Gastrocnemius medialis (tissue), 4 donors: Measurements from ENCODE around the gene PDE8A. TPM values are rescaled to one million over a fixed set of nuclear protein-coding genes. Genes with fewer than 3 reads are reported as not detected.
"Not testable (repeated sequence)": the region's sequence is repeated elsewhere in the genome, so short reads cannot be mapped to it uniquely, and the experiment has no call there.

Source experiments
- ATAC-seq, 2 donors: fragments of 150-250 bp; one replicate each; pipeline ENCODE4 v1.9.1; 2016
- DNase-seq, 2 donors: peaks; one replicate each; pipeline ENCODE4 v3.0.0-alpha.2; 2019
- H3K27ac ChIP-seq, 4 donors: fragments of 200-600 bp; sonication (generic); 1 replicate in 1 of 4; 2 replicates in 3 of 4; pipeline ENCODE4 v1.5.1; 2016 to 2018; ENCODE audit warnings: mild to moderate bottlenecking in 2 of 4, moderate library complexity in 1 of 4
- H3K27me3 ChIP-seq, 3 donors: fragments of 200-600 bp; sonication (generic) in 2 of 3; 1 replicate in 1 of 3; 2 replicates in 2 of 3; pipeline versions ENCODE4 v1.5.1 to v1.6.0; 2016 to 2019; ENCODE audit warnings: mild to moderate bottlenecking in 1 of 3, moderate library complexity in 1 of 3
- H3K36me3 ChIP-seq, 2 donors: fragments of 200-600 bp; sonication (generic) in 1 of 2; one replicate each; pipeline ENCODE4 v1.5.1; 2017 to 2018
- H3K4me1 ChIP-seq, 2 donors: fragments of 200-600 bp; sonication (generic) in 1 of 2; one replicate each; pipeline ENCODE4 v1.5.1; 2016 to 2017; ENCODE audit warnings: mild to moderate bottlenecking in 2 of 2
- H3K4me3 ChIP-seq, 4 donors: fragments of 200-600 bp; sonication (generic) in 3 of 4; 1 replicate in 1 of 4; 2 replicates in 3 of 4; pipeline ENCODE4 v1.5.1; 2016 to 2019; ENCODE audit warnings: mild to moderate bottlenecking in 2 of 4
- H3K9me3 ChIP-seq, 3 donors: fragments of 200-600 bp; sonication (generic) in 2 of 3; 1 replicate in 1 of 3; 2 replicates in 2 of 3; pipeline ENCODE4 v1.5.1; 2016 to 2019
- POLR2A ChIP-seq, 2 donors: fragments of 450-650 bp; IDR thresholded peaks; one replicate each; pipeline ENCODE4 v1.6.1; 2017; ENCODE audit warnings: antibody characterized with exemption in 2 of 2, mild to moderate bottlenecking in 2 of 2, moderate library complexity in 2 of 2
- in situ Hi-C, 4 donors: fragments of 200-750 bp; cut with MboI; loops; one replicate each; pipeline versions ENCODE4 v1.15.0 to v1.8.0; 2017; ENCODE audit warnings: low sequenced_read_pairs in 4 of 4
- intact Hi-C: fragments of 100-400 bp; cut with DNase I; formaldehyde crosslinking; loops from one replicate; pipeline ENCODE4 v1.15.1; 2023; ENCODE audit warnings: low total_unique reads
- total RNA-seq, 4 donors: library from RNA; depleted of rRNA; stranded (reverse); fragments of >200 nt; gene quantifications; one replicate each; pipeline versions ENCODE4 v1.1.0 to v1.2.3, GENCODE V29; 2016
- TF ChIP-seq, protein P1 (sequence below), 5 experiments: fragments of 450-650 bp in 3 of 5; fragments of 200-600 bp in 2 of 5; sonication (generic) in 2 of 5; IDR thresholded peaks in 4 of 5; conservative IDR thresholded peaks in 1 of 5; 1 replicate in 4 of 5; 2 replicates in 1 of 5; pipeline ENCODE4 v1.5.1; 2016 to 2019; ENCODE audit warnings: antibody characterized with exemption in 5 of 5, mild to moderate bottlenecking in 3 of 5, moderate library complexity in 3 of 5

The PDE8A gene
- total RNA-seq, 4 donors from 2014 or later: 6.3 to 20.6 (median 13.9) TPM

GRCh38 chr15:85167568-85167967, 185.9 kb downstream of the PDE8A start:
- H3K9me3 ChIP-seq: no peaks in the 10 kb centered on the region
- H3K27ac ChIP-seq: no peak overlapping the region
- H3K36me3 ChIP-seq: no peaks in the 10 kb centered on the region
- intact Hi-C loops: loop anchor here (10.0 kb wide), 1 partner anchor 213 kb away; no protein-coding TSS in a partner anchor
- peaks cover 0 to 4% (median 4%) of the 10 kb centered on the region in 3 donors for H3K27me3 ChIP-seq
- H3K4me3 ChIP-seq: no peak overlapping the region
- no peak for TF ChIP-seq POLR2A (IDR thresholded peaks at IDR 0.05)
- TF ChIP-seq, protein P1, sequence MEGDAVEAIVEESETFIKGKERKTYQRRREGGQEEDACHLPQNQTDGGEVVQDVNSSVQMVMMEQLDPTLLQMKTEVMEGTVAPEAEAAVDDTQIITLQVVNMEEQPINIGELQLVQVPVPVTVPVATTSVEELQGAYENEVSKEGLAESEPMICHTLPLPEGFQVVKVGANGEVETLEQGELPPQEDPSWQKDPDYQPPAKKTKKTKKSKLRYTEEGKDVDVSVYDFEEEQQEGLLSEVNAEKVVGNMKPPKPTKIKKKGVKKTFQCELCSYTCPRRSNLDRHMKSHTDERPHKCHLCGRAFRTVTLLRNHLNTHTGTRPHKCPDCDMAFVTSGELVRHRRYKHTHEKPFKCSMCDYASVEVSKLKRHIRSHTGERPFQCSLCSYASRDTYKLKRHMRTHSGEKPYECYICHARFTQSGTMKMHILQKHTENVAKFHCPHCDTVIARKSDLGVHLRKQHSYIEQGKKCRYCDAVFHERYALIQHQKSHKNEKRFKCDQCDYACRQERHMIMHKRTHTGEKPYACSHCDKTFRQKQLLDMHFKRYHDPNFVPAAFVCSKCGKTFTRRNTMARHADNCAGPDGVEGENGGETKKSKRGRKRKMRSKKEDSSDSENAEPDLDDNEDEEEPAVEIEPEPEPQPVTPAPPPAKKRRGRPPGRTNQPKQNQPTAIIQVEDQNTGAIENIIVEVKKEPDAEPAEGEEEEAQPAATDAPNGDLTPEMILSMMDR (IDR thresholded peaks at IDR 0.05 in 4 of 5, conservative IDR thresholded peaks at IDR 0.05 in 1 of 5): no peak
- H3K4me1 ChIP-seq: no peaks in the 10 kb centered on the region
- DNase-seq: no peak
- ATAC-seq: no peak
- in situ Hi-C loops: no loop called here

- H3K9me3 ChIP-seq: no peaks in the 10 kb centered on the region
- intact Hi-C loops: loop anchor here (10.0 kb wide), 1 partner anchor 214 kb away; no protein-coding TSS in a partner anchor
- in situ Hi-C loops: no loop called here
These were observed 187.1 kb downstream of the PDE8A start for GRCh38 chr15:85168642-85169173.

GRCh38 chr15:85171736-85172135, 190.1 kb downstream of the PDE8A start:
- intact Hi-C loops: no loop called here
- H3K36me3 ChIP-seq: no peaks in the 10 kb centered on the region
- no peaks in the 10 kb centered on the region for H3K4me1 ChIP-seq
- H3K27me3 ChIP-seq: peaks cover 0 to 4% (median 4%) of the 10 kb centered on the region in 3 donors
- in situ Hi-C loops: no loop called here
- no peak for TF ChIP-seq POLR2A (IDR thresholded peaks at IDR 0.05)
- no peak overlapping the region for H3K4me3 ChIP-seq
- ATAC-seq (no peak), DNase-seq (no peak)
- no peak overlapping the region for H3K27ac ChIP-seq
- H3K9me3 ChIP-seq: no peaks in the 10 kb centered on the region

More at GRCh38 chr15:85168642-85169173, 187.1 kb downstream of the PDE8A start:
- ATAC-seq (no peak), DNase-seq (no peak)
- no peaks in the 10 kb centered on the region for H3K36me3 ChIP-seq
- TF ChIP-seq, protein P1 (IDR thresholded peaks at IDR 0.05 in 4 of 5, conservative IDR thresholded peaks at IDR 0.05 in 1 of 5): no peak
- TF ChIP-seq POLR2A (IDR thresholded peaks at IDR 0.05): no peak
- no peak overlapping the region for H3K27ac ChIP-seq
- H3K4me3 ChIP-seq: peak overlapping the region in 1 of 4 donors; percentile 11
- H3K4me1 ChIP-seq: no peaks in the 10 kb centered on the region
- H3K27me3 ChIP-seq: peaks cover 0 to 4% (median 4%) of the 10 kb centered on the region in 3 donors

DNA sequence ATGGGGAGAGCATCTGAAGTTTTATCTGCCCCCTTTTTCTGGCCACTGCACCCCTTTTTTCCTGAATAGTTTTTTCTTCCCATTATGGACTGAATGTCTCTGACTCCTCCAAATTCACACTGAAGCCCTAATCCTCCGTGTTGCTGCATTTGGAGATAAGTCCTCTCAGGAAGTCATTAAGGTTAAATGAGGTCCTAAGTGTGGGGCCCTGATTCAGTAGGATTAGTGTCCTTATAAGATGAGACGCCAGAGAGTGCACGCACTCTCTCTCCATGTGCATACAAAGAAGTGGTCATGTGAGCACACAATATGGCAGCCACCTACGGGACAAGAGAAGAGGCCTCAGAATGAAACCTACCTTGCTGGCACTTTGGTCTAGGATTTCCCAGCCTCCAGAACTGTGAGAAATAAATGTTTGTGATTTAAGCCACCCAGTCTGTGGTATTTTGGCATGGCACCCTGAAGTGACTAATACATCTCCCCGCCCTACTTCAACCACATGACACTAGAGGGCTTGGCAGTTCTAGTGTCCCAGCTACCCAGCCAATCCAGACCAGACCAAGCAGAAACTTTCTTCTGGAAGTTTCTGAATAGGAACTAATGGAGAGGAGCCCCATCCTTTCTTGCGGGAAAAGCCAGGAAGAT, 191.3 kb downstream of the PDE8A start:
- Histone ChIP-seq H3K27ac (no peak overlapping the region), H3K9me3 (no peaks in the 10 kb centered on the region), H3K4me3 (no peak overlapping the region), H3K36me3 (no peaks in the 10 kb centered on the region), H3K4me1 (no peaks in the 10 kb centered on the region), H3K27me3 (peaks cover 0 to 4% (median 4%) of the 10 kb centered on the region in 3 donors)
- in situ Hi-C loops (no loop called here), intact Hi-C loops (no loop called here)
- TF ChIP-seq, protein P1 (IDR thresholded peaks at IDR 0.05 in 4 of 5, conservative IDR thresholded peaks at IDR 0.05 in 1 of 5): no peak
- no peak for TF ChIP-seq POLR2A (IDR thresholded peaks at IDR 0.05)
- DNase-seq (no peak), ATAC-seq (no peak)

DNA sequence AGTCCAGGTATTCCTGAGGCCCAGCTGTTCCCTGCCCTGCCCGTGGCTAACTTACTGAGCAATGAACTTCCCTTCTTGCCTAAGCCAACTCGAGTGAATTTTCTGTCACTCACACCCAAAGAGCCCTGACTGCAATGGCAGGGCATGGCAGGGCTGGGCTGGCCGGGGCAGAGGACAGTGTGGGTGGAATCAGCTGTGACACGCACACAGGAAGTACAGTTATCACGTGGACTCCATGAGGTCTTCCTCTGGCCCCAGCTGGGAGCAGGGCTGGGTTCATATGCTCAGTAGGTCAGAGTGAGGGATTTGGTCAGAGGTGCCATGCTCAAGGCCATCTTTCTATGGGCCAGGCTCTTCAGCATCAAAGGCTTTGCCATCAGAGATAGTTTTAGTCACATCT, 192.0 kb downstream of the PDE8A start:
- H3K27ac ChIP-seq, H3K9me3 ChIP-seq, ATAC-seq, DNase-seq, H3K4me3 ChIP-seq, H3K36me3 ChIP-seq, H3K27me3 ChIP-seq, in situ Hi-C loops, intact Hi-C loops, H3K4me1 ChIP-seq: not testable (repeated sequence)
